GM19239 (cell line): ENCODE data around the gene ZRSR2.
A peak's percentile ranks its signal among the peaks of the same experiment; 100 is the strongest.

Source experiments
- DNase-seq: peaks from one replicate; pipeline ENCODE4 v3.0.0; 2011; ENCODE audit warnings: low spot score; ENCODE audit not compliant: insufficient read length
- FAIRE-seq: peaks from 2 replicates; lab custom pipeline; 2011; peaks lifted over from hg19 to GRCh38; lab: Jason Lieb, UNC

The ZRSR2 gene

DNA sequence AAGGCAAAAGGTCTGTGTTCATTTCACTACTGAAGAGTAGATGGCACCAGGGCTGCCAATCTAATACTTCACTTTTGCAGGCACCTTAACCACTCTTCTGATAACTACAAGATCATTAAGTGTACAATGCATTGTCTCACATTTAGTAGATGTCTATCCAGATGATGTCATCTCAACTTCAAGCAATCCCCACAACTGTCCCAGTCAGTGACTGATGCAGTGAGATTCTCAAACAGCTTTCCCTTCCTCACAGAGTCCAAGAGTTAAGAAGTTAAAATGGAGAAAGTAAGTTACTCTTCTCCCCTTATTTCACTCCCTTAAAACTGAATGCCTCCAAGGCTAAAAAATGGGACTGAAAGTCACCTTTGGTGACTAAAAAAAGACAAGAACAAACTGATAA, 53.7 kb downstream of the ZRSR2 start:
- no peak for DNase-seq
- FAIRE-seq, result no peak

DNA sequence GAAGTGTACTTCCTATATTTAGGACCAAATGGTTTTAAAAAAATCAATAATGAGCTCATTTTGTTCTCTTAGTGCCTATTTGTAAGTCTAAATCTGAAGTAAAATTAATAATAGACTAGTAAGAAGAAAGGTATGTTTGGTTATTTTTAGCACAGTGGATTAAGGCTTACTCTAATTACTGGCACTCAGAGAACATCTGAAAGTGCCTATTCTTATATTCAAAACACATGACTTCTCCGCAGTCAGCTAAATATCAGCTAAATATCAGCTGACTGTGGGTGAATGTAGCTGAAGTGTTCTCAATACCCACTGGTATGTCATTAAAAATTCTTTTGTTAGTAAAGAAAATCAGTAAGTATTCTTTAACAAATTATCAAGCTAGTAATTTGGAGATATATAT, 58.3 kb downstream of the ZRSR2 start:
- no peak for DNase-seq
- FAIRE-seq, result no peak

DNA sequence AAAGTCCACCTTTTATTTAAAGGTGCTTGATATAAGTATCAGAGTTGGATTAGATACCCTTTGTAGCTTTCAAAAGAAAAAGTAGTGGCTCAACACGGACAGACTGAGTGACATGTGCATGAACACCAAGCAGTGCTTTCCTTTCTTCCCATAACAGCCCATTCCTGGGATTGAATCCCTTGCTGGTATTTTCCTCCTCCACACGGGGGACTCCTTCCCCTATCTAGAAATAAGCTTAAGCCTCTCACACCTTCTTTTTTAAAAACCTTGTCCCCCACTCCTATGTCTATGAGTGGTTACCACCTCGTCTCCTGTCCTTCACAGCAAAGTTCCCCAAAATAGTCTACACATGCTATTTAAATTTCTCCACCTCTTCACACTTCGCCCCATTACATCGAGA, 59.3 kb downstream of the ZRSR2 start:
- DNase-seq, result no peak

DNA sequence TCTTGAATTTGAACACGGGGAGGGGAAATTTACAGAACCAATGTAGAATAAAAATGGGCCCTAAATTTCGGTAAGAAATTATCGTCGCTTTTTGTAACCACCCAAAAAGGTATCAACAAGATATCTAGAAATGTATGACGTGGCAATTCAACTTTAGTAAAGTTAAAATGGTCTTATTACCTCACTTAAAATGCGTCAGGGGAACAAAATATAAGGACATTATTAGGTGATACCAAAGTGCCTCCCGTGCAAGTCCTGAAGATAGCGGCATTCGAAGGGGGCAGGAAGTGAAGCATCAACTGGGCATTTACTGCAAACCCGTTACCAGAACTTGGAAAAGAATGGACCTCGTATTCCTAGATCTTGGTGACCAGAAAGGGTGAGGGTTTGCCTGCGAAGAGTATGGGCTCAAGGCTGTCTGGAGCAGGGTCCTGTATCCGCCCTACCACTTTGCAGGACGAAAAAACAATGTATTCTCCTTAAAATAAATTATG, 63.3 kb downstream of the ZRSR2 start:
- peak; percentile 97 for FAIRE-seq

More for the DNA sequence above, 59.3 kb downstream of the ZRSR2 start:
- no peak for FAIRE-seq

DNA sequence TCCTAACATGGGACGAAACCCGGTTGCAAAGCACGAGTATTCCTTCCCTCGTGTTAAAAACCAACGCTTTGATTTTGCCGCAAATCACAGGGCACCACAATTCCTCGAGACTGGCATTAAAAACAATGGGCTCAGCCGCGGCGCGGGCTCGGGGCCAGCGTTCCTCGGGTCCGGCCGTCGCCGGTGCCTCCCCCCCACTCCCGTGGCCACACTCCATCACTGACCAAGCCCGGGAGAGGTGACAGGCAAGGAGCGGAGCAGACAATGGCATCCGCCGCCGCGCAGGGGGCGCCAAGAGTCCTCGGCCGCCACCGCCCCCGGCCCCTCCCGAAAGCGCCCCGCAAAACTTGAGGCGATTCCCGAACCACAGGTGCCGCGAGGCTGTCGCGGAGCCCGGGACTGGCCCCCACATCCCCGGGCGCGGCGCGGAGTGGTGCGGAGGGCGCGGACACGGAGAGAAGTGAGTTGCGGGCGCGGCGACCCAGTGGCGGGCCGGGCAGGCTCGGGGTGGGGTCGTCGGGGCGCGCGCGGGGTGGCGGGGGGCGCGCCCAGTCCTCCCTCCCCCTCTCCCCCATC, 63.9 kb downstream of the ZRSR2 start:
- DNase-seq (peak; percentile 5), FAIRE-seq (peak; percentile 62)

More for the DNA sequence above, 63.3 kb downstream of the ZRSR2 start:
- no peak for DNase-seq

DNA sequence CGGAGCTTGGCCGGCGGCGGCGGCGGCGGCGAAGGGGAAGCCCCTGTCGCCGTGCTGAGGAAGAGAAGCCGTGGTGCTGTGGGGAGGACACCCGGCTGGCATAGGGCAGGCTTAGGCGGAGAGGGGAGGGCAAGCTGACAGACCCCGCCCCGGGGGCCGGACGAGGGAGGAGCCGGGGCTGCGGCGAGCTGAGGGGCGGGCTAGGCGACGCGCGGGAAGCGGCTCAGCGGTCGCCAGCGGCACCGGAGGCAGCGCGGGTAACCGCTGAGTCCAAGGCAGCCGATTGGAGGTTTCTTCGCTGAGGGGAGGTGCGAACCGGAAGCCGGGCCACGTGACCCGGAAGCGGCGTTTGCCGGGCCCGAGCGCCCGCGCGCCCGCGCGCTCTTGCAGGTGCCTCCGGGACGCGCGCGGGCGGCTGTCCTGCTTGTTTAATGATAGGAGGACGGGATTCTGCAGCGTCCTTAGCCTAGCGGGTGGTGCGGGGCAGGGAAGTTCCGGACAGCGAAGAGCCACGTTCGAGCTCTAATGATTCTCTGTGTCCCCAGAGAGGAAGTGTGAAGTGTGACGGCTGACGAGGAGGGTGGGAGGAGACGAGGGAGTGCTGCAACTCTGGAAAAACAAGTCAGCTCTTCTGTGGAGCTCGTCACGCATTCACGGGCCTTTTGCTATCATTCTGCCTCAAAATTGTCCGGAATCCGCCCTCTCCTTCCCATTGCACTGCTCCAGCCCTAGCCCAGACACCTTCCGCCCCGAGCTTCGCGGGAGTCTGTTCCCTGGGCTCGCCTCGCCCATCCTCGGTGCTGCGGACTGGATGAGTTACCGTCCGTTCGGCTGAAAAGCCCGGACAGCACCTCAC, 64.7 kb downstream of the ZRSR2 start, which contains the start of gene AP1S2:
Gene AP1S2, minus strand, starts transcription at position 102 of the 856 bp plus-strand sequence. CDS start 2,289 bp downstream, outside the sequence.
- peak; percentile 46 for DNase-seq
- FAIRE-seq, result peak; percentile 99

DNA sequence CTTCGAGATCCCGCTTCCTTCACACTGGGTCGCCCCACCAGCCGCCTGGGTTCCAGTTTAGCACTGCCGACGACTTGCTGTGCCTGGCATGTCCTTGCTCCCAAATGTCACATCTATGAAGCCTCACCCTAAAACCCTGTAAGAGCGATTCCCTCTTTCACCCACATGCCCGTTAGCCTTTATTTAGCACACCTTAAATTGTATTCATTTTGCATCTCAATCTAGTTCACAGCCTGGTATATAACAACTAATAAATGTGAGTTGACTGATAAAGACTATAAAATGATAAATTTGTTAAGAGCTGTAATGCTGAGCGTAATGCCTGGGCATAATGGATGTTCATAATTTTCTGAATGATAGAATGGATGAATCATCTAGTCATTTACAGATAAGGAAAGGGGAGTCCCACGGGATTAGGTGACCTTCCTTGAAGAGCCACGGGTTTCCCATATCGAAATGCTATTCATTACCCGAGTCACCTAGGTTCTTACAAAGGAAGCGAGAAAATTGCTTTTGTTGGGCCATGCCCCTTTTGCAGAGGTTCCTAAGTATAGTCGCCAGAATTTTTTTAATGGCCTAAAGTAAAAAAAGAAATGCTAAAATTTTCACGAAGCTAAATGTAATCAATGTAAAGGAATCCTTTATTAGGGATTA, 65.4 kb downstream of the ZRSR2 start:
- DNase-seq (no peak), FAIRE-seq (no peak)

DNA sequence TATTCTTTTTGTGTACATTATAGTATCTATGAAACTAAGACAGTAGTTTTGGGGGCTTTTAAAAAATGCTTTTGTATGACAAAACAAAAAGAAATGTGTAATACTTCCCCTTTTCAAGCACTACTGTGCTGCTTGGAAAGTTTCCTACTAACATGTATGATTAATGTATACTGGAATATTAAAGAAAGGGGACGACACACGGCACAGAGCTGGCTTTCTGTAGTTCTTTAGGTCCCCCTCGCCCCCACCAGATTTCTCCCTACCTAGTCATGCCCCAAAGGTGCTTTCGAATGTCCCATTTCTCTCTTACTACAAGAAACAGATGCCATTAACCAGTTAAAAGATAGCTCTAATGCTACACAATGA, 65.9 kb downstream of the ZRSR2 start:
- FAIRE-seq (no peak), DNase-seq (no peak)

DNA sequence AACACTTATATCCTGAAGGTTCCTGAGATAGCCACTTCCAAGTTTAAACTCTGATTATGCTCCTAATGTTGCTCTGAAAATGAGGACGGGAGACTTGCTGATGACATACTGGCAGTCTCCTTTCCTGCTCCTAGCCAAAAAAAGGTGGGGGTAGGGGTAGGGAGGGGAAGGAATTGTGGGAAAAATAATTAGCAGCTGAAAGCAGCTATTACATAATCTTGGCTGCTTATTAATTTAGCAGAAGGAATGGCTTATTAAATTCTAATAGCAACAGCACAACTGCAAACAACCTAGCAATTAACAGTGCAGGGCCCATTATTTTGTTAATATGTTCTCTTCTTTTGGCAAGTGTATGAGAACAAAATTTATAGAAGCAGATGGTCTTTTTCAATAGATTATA, 66.4 kb downstream of the ZRSR2 start:
- FAIRE-seq (no peak), DNase-seq (no peak)

DNA sequence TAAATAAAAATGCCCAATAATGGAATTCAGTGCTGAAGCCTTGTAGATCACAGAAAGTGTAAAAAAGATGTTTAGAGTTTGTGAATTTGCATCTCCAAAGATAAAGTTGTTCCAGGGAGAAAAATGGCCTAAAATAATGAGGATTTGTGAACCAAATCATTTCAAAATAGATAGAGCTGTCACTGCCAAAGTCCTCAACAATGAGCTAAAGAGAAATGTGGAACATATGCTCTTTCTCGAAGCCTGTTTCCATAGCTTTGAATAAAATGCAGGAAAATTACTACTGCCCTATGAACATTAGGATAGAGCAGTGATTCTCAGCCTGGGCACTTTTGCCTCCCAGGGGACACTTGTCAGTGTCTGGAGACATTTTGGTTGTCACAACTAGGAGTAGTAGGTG, 67.8 kb downstream of the ZRSR2 start:
- no peak for FAIRE-seq

DNA sequence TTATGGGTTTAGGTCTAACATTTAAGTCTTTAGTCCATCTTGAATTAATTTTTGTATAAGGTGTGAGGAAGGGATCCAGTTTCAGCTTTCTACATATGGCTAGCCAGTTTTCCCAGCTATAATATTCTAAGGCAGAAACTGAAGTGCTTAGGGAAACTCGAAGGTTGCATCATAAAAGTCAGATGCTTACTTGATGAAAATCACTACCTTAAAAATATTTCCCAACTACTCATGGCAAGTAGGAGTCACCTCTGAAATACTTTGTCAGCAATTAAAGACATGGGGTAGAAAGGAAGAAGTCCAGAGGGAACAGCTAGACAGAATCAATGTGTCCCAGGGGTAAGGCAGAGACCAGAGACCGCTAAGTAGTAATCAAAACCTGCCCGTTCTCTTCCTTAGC, 70.6 kb downstream of the ZRSR2 start:
- FAIRE-seq, result no peak

More for the DNA sequence above, 67.8 kb downstream of the ZRSR2 start:
- DNase-seq, result no peak

DNA sequence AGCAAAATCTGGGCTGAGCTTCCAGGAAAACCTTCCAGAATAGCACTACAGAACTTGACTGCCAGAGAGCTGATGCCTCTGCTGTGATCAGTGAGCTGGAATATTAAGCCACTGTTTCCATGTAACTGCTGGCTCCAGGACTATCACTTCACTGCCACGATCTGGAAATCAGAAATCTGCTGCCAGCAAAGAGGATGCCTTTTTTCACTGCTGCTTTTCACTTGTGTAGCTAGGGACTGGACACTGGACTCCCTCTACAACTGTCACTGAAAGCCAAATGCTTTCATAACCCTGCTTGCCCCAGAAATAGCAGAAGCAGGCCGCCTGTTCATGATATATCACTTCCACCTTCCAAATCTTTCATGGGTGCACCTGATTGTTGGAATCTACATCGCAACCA, 73.7 kb downstream of the ZRSR2 start:
- no peak for FAIRE-seq
- no peak for DNase-seq

More for the DNA sequence above, 70.6 kb downstream of the ZRSR2 start:
- no peak for DNase-seq

DNA sequence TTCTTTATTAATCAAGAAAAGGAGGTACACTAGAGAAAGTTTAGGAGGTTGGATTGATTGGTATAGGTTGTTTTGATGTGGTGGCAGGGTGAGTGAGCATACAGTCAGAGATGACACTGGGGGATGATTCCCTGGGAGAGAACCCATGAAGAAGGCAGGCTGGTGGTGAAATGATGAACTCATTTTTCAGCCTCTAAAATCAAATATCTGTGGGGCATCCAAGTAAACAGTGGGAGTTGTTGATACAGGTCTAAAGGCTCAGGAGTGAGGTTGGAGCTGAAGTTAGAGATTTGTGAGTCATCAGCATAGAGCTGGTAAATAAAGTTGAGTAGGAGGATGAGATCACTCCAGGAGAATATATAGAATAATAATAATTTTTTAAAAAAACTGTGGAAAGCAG, 74.3 kb downstream of the ZRSR2 start:
- FAIRE-seq (no peak), DNase-seq (no peak)

DNA sequence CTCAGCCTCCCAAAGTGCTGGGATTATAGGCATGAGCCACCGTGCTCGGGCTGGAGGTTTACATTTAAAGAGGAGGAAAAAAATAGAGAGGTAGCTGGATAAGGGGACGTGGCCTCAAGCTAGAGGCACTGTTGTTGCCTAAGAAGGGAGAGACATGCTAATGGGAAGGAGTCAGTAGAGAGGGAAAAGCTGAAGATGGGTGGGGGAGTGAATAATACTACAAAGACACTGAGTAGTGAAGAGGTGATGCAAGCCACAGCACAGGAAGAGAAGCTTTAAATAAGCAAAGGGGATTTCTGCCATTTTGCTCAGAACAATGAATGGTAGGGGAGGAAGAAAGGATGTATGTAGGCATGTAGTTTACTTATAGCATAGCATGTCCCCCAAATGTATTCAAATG, 75.9 kb downstream of the ZRSR2 start:
- FAIRE-seq (no peak), DNase-seq (no peak)

DNA sequence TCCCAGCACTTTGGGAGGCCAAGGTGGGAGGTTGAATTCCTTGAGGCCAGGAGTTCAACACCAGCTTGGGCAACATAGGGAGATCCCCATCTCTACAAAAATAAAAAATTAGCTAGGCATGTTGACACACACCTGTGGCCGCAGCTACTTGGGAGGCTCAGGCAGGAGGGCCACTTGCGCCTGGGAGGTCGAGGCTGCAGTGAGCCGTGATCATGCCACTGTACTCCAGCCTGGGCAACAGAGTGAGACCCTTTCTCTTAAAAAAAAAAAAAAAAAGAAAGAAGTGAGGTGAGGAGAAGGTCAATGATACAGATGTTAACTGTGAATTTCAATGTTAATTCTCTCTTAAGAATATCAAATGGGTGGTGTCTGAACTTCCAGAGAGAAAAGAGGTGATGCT, 79.4 kb downstream of the ZRSR2 start:
- FAIRE-seq (no peak), DNase-seq (no peak)

DNA sequence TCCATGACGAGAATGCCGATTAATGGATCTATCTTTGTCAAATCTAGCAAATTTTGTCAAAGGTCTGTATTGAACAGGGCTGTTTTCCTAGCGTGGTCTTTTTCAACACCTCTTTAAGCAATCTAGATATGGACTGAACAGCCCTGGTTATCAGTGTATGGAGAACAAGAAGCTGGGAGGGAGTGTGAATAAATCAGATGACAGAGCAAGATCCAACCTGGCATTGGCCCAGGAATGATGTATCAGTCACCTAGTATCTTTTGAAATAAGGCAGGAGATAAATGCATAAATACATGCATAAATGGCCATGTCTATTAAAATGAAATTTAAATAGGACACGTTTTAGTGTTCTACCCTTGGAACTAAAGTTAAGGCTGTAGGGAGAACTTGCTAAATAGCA, 80.0 kb downstream of the ZRSR2 start:
- no peak for FAIRE-seq
- DNase-seq, result no peak
